Measurements from ENCODE around the gene FAM187B.

FAM187B gene

GRCh38 chr19:35249146-35249847 lies 20.8 kb upstream of the FAM187B start:
- ChIA-PET CTCF (no interaction called here), POLR2A (no interaction called here)
- DNase-seq (ENCODE audit: low read depth, low spot score) = no peak
- no peak for TF ChIP-seq CTCF (IDR thresholded peaks at IDR 0.05; ENCODE audit: insufficient read depth, low read length, missing control alignments)
- no peak overlapping the region for H3K4me3 ChIP-seq (ENCODE audit: low read depth, low read length)

- CTCF ChIA-PET = no interaction called here
- POLR2A ChIA-PET = no interaction called here
- no peak for TF ChIP-seq CTCF (IDR thresholded peaks at IDR 0.05; ENCODE audit: insufficient read depth, low read length, missing control alignments)
Observed at GRCh38 chr19:35248310-35249145, 20.0 kb upstream of the FAM187B start, which contains the start of gene LSR. Gene LSR (plus strand): TSS chr19:35249002. CDS start chr19:35249023, 21 bp downstream.

GRCh38 chr19:35247526-35248309 lies 19.2 kb upstream of the FAM187B start:
- DNase-seq (ENCODE audit: low read depth, low spot score) = no peak
- POLR2A ChIA-PET = no interaction called here
- CTCF ChIA-PET = no interaction called here
- no peak overlapping the region for H3K4me3 ChIP-seq (ENCODE audit: low read depth, low read length)
- no peak for TF ChIP-seq CTCF (IDR thresholded peaks at IDR 0.05; ENCODE audit: insufficient read depth, low read length, missing control alignments)

More at GRCh38 chr19:35248310-35249145, 20.0 kb upstream of the FAM187B start, which contains the start of gene LSR:
- H3K4me3 ChIP-seq (ENCODE audit: low read depth, low read length) = no peak within 1 kb of the TSS
- DNase-seq (ENCODE audit: low read depth, low spot score) = no peak

GRCh38 chr19:35246466-35247092 lies 18.0 kb upstream of the FAM187B start:
- ChIA-PET CTCF (no interaction called here), POLR2A (no interaction called here)
- TF ChIP-seq CTCF (IDR thresholded peaks at IDR 0.05; ENCODE audit: insufficient read depth, low read length, missing control alignments) = no peak
- no peak overlapping the region for H3K4me3 ChIP-seq (ENCODE audit: low read depth, low read length)
- DNase-seq (ENCODE audit: low read depth, low spot score) = no peak

GRCh38 chr19:35241417-35241816 lies 12.9 kb upstream of the FAM187B start:
- TF ChIP-seq CTCF (IDR thresholded peaks at IDR 0.05; ENCODE audit: insufficient read depth, low read length, missing control alignments) = no peak
- no peak overlapping the region for H3K4me3 ChIP-seq (ENCODE audit: low read depth, low read length)
- CTCF ChIA-PET = interaction anchor here (1.2 kb wide), 1 partner anchor 32 kb away, joined by 4 read pairs; no protein-coding TSS in a partner anchor
- DNase-seq (ENCODE audit: low read depth, low spot score) = no peak
- POLR2A ChIA-PET = no interaction called here
